Body of pancreas (tissue), 4 donors: Measurements from ENCODE around the gene SYN1. TPM values are rescaled to one million over a fixed set of nuclear protein-coding genes. Genes with fewer than 3 reads are reported as not detected.

Experiments used
- ATAC-seq: fragments of 150-250 bp; one replicate; pipeline ENCODE4 v1.9.1; 2016
- DNase-seq, 4 donors: peaks; one replicate each; pipeline ENCODE4 v3.0.0-alpha.2; 2019
- H3K27ac ChIP-seq, 4 donors: fragments of 200-600 bp; sonication (generic); 1 replicate in 3 of 4; 2 replicates in 1 of 4; pipeline versions ENCODE4 v1.5.1 to v1.6.1; 2016 to 2019; ENCODE audit warnings: mild to moderate bottlenecking in 1 of 4, mixed read lengths in 1 of 4, moderate library complexity in 1 of 4
- H3K27me3 ChIP-seq, 2 donors: fragments of 200-600 bp; sonication (generic); one replicate each; pipeline ENCODE4 v1.6.0; 2016; ENCODE audit warnings: mild to moderate bottlenecking in 1 of 2
- H3K36me3 ChIP-seq, 2 donors: fragments of 200-600 bp; sonication (generic); replicated peaks in 1 of 2; 2 replicates each; pipeline ENCODE4 v1.5.1; 2016; ENCODE audit warnings: low read depth in 2 of 2; ENCODE audit not compliant: insufficient read depth in 1 of 2
- H3K4me1 ChIP-seq: fragments of 200-600 bp; sonication (generic); one replicate; pipeline ENCODE4 v1.6.0; 2016
- H3K4me3 ChIP-seq, 2 donors: fragments of 200-600 bp; sonication (generic); 1 replicate in 1 of 2; 2 replicates in 1 of 2; pipeline ENCODE4 v1.5.1; 2016 to 2019
- H3K9me3 ChIP-seq, 3 donors: fragments of 200-600 bp; sonication (generic); 1 replicate in 2 of 3; 2 replicates in 1 of 3; pipeline ENCODE4 v1.5.1; 2016
- CTCF ChIP-seq, 7 experiments: fragments of 450-650 bp in 4 of 7; fragments of 200-600 bp in 3 of 7; sonication (generic) in 3 of 7; IDR thresholded peaks; one replicate each; pipeline ENCODE4 v1.5.1; 2016 to 2019; ENCODE audit warnings: antibody characterized with exemption in 7 of 7
- POLR2A ChIP-seq, 3 donors: fragments of 450-650 bp; IDR thresholded peaks; one replicate each; pipeline ENCODE4 v1.6.1; 2016; ENCODE audit warnings: antibody characterized with exemption in 3 of 3, mild to moderate bottlenecking in 2 of 3
- WGBS, 2 donors: methylation state at CpG; one replicate each; pipeline ENCODE4 v1.1.5; 2017; 5-methylcytosine and 5-hydroxymethylcytosine counted together
- intact Hi-C: fragments of 100-400 bp; cut with DNase I; formaldehyde crosslinking; loops from one replicate; pipeline ENCODE4 v1.15.1; 2023
- total RNA-seq, 2 donors: library from RNA; depleted of rRNA; stranded (reverse); fragments of >200 nt; gene quantifications; one replicate each; pipeline ENCODE4 v1.1.0, GENCODE V29; 2016

The SYN1 gene
- total RNA-seq, 2 donors from 2014 or later, result 0.26 to 4.0 TPM

GRCh38 chrX:47543496-47543895 lies 76.2 kb downstream of the SYN1 start:
- Histone ChIP-seq H3K27me3 (no peaks in the 10 kb centered on the region), H3K27ac (no peak overlapping the region), H3K4me1 (no peaks in the 10 kb centered on the region), H3K4me3 (no peak overlapping the region), H3K9me3 (no peaks in the 10 kb centered on the region), H3K36me3 (no peaks in the 10 kb centered on the region)
- ATAC-seq (no peak), DNase-seq (no peak)
- TF ChIP-seq CTCF (IDR thresholded peaks at IDR 0.05) (no peak), POLR2A (IDR thresholded peaks at IDR 0.05) (no peak)
- WGBS, 2 donors, result 90 to 94% methylated on average over 5 of the region's 5 CpGs
- intact Hi-C loops, result no loop called here

- peak; percentile 74 to 91 (median 84) for DNase-seq
- peak in 6 of 7 experiments; percentile 37 to 81 (median 76) for TF ChIP-seq CTCF (IDR thresholded peaks at IDR 0.05)
- TF ChIP-seq POLR2A (IDR thresholded peaks at IDR 0.05), result peak in 2 of 3 donors; percentile 66 to 69
Observed at GRCh38 chrX:47540754-47541538, 78.7 kb downstream of the SYN1 start.

GRCh38 chrX:47539860-47540259 lies 79.8 kb downstream of the SYN1 start:
- no peaks in the 10 kb centered on the region for H3K27me3 ChIP-seq
- H3K36me3 ChIP-seq, result no peaks in the 10 kb centered on the region
- no peak overlapping the region for H3K27ac ChIP-seq
- no peaks in the 10 kb centered on the region for H3K9me3 ChIP-seq
- TF ChIP-seq POLR2A (IDR thresholded peaks at IDR 0.05) (no peak), CTCF (IDR thresholded peaks at IDR 0.05) (no peak)
- no peak for DNase-seq
- no peak overlapping the region for H3K4me3 ChIP-seq
- ATAC-seq, result no peak
- H3K4me1 ChIP-seq, result no peaks in the 10 kb centered on the region
- intact Hi-C loops, result no loop called here

More at GRCh38 chrX:47540754-47541538, 78.7 kb downstream of the SYN1 start:
- no peaks in the 10 kb centered on the region for H3K4me1 ChIP-seq
- no peaks in the 10 kb centered on the region for H3K36me3 ChIP-seq
- peak overlapping the region; percentile 45 to 83 (median 68) for H3K27ac ChIP-seq
- H3K4me3 ChIP-seq, result no peak overlapping the region
- WGBS, 2 donors, result 22 to 26% methylated on average over 15 of the region's 15 CpGs
- no peaks in the 10 kb centered on the region for H3K27me3 ChIP-seq
- H3K9me3 ChIP-seq, result no peaks in the 10 kb centered on the region
- peak; percentile 100 for ATAC-seq
- intact Hi-C loops, result no loop called here

- Histone ChIP-seq H3K27me3 (no peaks in the 10 kb centered on the region), H3K36me3 (no peaks in the 10 kb centered on the region), H3K27ac (no peak overlapping the region), H3K4me1 (no peaks in the 10 kb centered on the region), H3K9me3 (no peaks in the 10 kb centered on the region), H3K4me3 (no peak overlapping the region)
- TF ChIP-seq POLR2A (IDR thresholded peaks at IDR 0.05) (no peak), CTCF (IDR thresholded peaks at IDR 0.05) (no peak)
- DNase-seq (no peak), ATAC-seq (no peak)
- 88 to 96% methylated on average over 6 of the region's 6 CpGs for WGBS, 2 donors
- intact Hi-C loops, result no loop called here
Observed at GRCh38 chrX:47530049-47530448, 89.6 kb downstream of the SYN1 start.

- no peaks in the 10 kb centered on the region for H3K4me1 ChIP-seq
- H3K9me3 ChIP-seq, result no peaks in the 10 kb centered on the region
- intact Hi-C loops, result loop anchor here (10.0 kb wide), 1 partner anchor 345 kb away; no protein-coding TSS in a partner anchor
- DNase-seq (no peak), ATAC-seq (no peak)
- no peak overlapping the region for H3K4me3 ChIP-seq
- WGBS, 2 donors, result 90% methylated on average over 2 to 6 of the region's 8 CpGs
- TF ChIP-seq CTCF (IDR thresholded peaks at IDR 0.05) (no peak), POLR2A (IDR thresholded peaks at IDR 0.05) (no peak)
- H3K27ac ChIP-seq, result no peak overlapping the region
- no peaks in the 10 kb centered on the region for H3K36me3 ChIP-seq
- no peaks in the 10 kb centered on the region for H3K27me3 ChIP-seq
Observed at GRCh38 chrX:47529548-47529947, 90.1 kb downstream of the SYN1 start.
